K562 (cell line): Measurements from ENCODE around the gene AGO4. TPM values are rescaled to one million over a fixed set of nuclear protein-coding genes. Genes with fewer than 3 reads are reported as not detected.

ENCODE experiments used
- ARID2 ChIP-seq: fragments of 450-650 bp; IDR thresholded peaks from 2 replicates; pipeline ENCODE4 v1.6.1; 2017; ENCODE audit warnings: antibody characterized with exemption, mild to moderate bottlenecking
- ASH1L ChIP-seq: fragments of 450-650 bp; IDR thresholded peaks from 2 replicates; pipeline ENCODE4 v1.6.1; 2018; ENCODE audit warnings: borderline replicate concordance, mild to moderate bottlenecking, low read depth; ENCODE audit not compliant: partially characterized antibody
- BHLHE40 ChIP-seq: IDR thresholded peaks from 2 replicates; pipeline ENCODE4 v1.6.1; 2011; ENCODE audit warnings: low read length, improper control_type of control experiment
- DMBX1 ChIP-seq: fragments of 250-450 bp; sonication (Bioruptor Pico); IDR thresholded peaks from 2 replicates; pipeline ENCODE4 v1.8.0; 2022; ENCODE audit warnings: inconsistent platforms, mild to moderate bottlenecking, moderate library complexity, borderline replicate concordance
- FOXK2 ChIP-seq, 2 experiments: fragments of 450-650 bp; IDR thresholded peaks in 1 of 2; conservative IDR thresholded peaks in 1 of 2; 2 replicates each; pipeline ENCODE4 v1.6.1; 2016; ENCODE audit warnings: low read depth in 2 of 2, mild to moderate bottlenecking in 1 of 2
- HNRNPH1 ChIP-seq: fragments of 200-400 bp; formaldehyde crosslinking; optimal IDR thresholded peaks from 2 replicates; pipeline ENCODE3; 2017; ENCODE audit warnings: low read depth, mild to moderate bottlenecking, low read length, moderate library complexity
- NFIC ChIP-seq: fragments of 450-650 bp; IDR thresholded peaks from 2 replicates; pipeline ENCODE4 v1.6.1; 2017; ENCODE audit warnings: mild to moderate bottlenecking, inconsistent platforms
- POLR2A ChIP-seq: fragments of 450-650 bp; conservative IDR thresholded peaks from 2 replicates; pipeline ENCODE4 v1.6.1; 2016
- PTRF ChIP-seq: fragments of 450-650 bp; IDR thresholded peaks from 2 replicates; pipeline ENCODE4 v1.6.1; 2016; ENCODE audit warnings: mild to moderate bottlenecking, missing genetic modification characterization, missing compliant biosample characterization
- SMAD1 ChIP-seq: fragments of 150-350 bp; IDR thresholded peaks from 2 replicates; pipeline ENCODE4 v1.6.1; 2014; ENCODE audit warnings: low read length, low read depth; ENCODE audit not compliant: partially characterized antibody
- SMAD2 ChIP-seq: fragments of 150-350 bp; IDR thresholded peaks from 2 replicates; pipeline ENCODE4 v1.6.1; 2014; ENCODE audit warnings: low read depth, mild to moderate bottlenecking, low read length
- YY1 ChIP-seq, 3 experiments: IDR thresholded peaks; 2 replicates each; pipeline ENCODE4 v1.6.1; 2011; ENCODE audit warnings: low read length in 2 of 3, mild to moderate bottlenecking in 2 of 3, moderate library complexity in 2 of 3, borderline replicate concordance in 1 of 3, control low read depth in 1 of 3, low read depth in 1 of 3; ENCODE audit not compliant: insufficient read depth in 3 of 3, insufficient replicate concordance in 2 of 3, control insufficient read depth in 1 of 3, insufficient read length in 1 of 3; ENCODE audit errors: extremely low read depth in 1 of 3
- ZNF561 ChIP-seq: fragments of 450-650 bp; formaldehyde crosslinking; conservative IDR thresholded peaks from 2 replicates; pipeline ENCODE4 v1.4.0; 2020; ENCODE audit warnings: mild to moderate bottlenecking, moderate library complexity
- polyA plus RNA-seq, 8 experiments: library from polyadenylated mRNA; depleted of rRNA in 4 of 8; stranded (reverse) in 5 of 8; unstranded in 3 of 8; fragments of >200 nt; fragmentation: Nextera tagmentation in 2 of 8; fragmentation: Illumina TruSeq in 1 of 8; extraction: Ambion mirVana in 2 of 8; extraction: Trizol in 1 of 8; gene quantifications; 2 replicates each; pipeline versions ENCODE4 v1.2.1 to v1.2.3, GENCODE V29; 2011 to 2014; ENCODE audit warnings: inconsistent platforms in 1 of 8, missing spikeins in 1 of 8
- total RNA-seq, 7 experiments: library from RNA; depleted of rRNA in 6 of 7; stranded (reverse); fragments of >200 nt in 6 of 7; fragmentation: Illumina TruSeq in 2 of 7; extraction: Trizol in 2 of 7; gene quantifications; 2 replicates each; pipeline versions ENCODE4 v1.2.1 to v1.2.3, GENCODE V29; 2011 to 2021; ENCODE audit warnings: low replicate concordance in 1 of 7
- TF ChIP-seq, protein P1 (sequence below): fragments of 250-450 bp; sonication (Bioruptor Pico); IDR thresholded peaks from 2 replicates; pipeline ENCODE4 v1.5.1; 2021; ENCODE audit warnings: mild to moderate bottlenecking
- TF ChIP-seq, protein P2 (sequence below): sonication (generic); formaldehyde crosslinking; IDR thresholded peaks from 2 replicates; pipeline ENCODE4 v1.8.0; 2022; ENCODE audit warnings: mild to moderate bottlenecking, missing genetic modification reagents
- TF ChIP-seq, protein P3 (sequence below), 2 experiments: fragments of 200-800 bp in 1 of 2; sonication (Bioruptor generic) in 1 of 2; sonication (generic) in 1 of 2; formaldehyde crosslinking in 1 of 2; IDR thresholded peaks in 1 of 2; conservative IDR thresholded peaks in 1 of 2; 2 replicates each; pipeline versions ENCODE4 v1.5.0 to v1.6.1; 2016 to 2020; ENCODE audit warnings: missing compliant biosample characterization in 1 of 2, missing genetic modification characterization in 1 of 2, missing genetic modification reagents in 1 of 2

The AGO4 gene
- total and polyA plus RNA-seq, 9 of the 15 experiments (the other 6 are each of a cell fraction or from before 2014, with no cell fraction given) = 1.3 to 10.5 (median 6.5) TPM

DNA sequence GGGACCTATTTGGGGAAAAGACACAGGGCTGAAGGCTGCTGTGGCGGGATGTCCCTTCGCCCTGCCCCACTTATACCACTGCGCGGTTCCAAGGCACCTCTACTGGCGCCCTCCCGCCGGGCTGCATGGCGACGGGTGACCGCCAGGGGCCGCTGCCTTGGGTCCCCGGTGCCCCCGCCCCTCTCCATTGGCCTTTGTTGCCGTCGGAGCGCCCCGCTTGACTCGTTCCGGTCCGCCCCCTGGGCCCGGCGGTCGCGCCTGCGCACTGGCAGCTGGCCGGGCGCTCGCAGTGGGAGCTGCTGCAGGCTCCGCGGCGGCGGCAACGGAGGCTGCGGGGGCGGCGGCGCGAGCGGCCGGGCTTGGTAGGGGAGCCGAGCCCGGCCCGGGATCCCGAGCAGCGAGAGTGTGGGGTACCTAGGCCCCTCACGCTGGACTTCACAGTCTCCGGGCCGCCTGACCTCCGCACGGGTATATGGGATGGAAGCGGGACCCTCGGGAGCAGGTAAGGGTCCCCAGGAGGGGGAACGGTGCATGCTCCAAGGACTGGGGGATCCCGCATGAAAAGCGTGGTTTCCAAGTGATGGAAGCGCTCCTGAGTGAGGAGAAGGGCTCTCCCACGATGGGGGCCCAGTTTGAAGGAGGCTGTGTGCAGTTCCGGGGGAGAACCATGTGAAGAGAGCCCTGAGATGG is 75.3 kb downstream of the AGO4 start, which contains the start of gene AGO1 (continued):
- TF ChIP-seq SMAD1 (peak; percentile 33), FOXK2 (conservative IDR thresholded peaks at IDR 0.05 in 1 of 2, IDR thresholded peaks at IDR 0.05 in 1 of 2; ENCODE audit: low read depth in 2 of 2) (peak; percentile 65 to 68; a peak in 3 of 4 replicates), POLR2A (peak; percentile 51; the same call in 1 of the 2 replicates), SMAD2 (no peak), BHLHE40 (peak; percentile 23; the same call in 1 of the 2 replicates), PTRF (tag) (no peak), ZNF561 (CRISPR knock-in tag) (no peak), HNRNPH1 (no peak), DMBX1 (CRISPR knock-in tag) (peak; percentile 41; the same call in 1 of the 2 replicates), NFIC (peak; percentile 46), YY1 (IDR thresholded peaks at IDR 0.05; ENCODE audit: borderline replicate concordance in 1 of 3, control insufficient read depth in 1 of 3, extremely low read depth in 1 of 3, insufficient read depth in 3 of 3, insufficient read length in 1 of 3, insufficient replicate concordance in 2 of 3, low read depth in 1 of 3, low read length in 2 of 3) (peak; percentile 6 to 70 (median 69)), ASH1L (no peak), ARID2 (no peak)
- TF ChIP-seq, protein P1, sequence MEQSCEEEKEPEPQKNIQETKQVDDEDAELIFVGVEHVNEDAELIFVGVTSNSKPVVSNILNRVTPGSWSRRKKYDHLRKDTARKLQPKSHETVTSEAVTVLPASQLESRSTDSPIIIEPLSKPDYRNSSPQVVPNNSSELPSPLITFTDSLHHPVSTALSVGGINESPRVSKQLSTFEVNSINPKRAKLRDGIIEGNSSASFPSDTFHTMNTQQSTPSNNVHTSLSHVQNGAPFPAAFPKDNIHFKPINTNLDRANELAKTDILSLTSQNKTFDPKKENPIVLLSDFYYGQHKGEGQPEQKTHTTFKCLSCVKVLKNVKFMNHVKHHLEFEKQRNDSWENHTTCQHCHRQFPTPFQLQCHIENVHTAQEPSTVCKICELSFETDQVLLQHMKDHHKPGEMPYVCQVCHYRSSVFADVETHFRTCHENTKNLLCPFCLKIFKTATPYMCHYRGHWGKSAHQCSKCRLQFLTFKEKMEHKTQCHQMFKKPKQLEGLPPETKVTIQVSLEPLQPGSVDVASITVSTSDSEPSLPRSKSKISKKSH (CRISPR knock-in tag) = no peak
- TF ChIP-seq, protein P2, sequence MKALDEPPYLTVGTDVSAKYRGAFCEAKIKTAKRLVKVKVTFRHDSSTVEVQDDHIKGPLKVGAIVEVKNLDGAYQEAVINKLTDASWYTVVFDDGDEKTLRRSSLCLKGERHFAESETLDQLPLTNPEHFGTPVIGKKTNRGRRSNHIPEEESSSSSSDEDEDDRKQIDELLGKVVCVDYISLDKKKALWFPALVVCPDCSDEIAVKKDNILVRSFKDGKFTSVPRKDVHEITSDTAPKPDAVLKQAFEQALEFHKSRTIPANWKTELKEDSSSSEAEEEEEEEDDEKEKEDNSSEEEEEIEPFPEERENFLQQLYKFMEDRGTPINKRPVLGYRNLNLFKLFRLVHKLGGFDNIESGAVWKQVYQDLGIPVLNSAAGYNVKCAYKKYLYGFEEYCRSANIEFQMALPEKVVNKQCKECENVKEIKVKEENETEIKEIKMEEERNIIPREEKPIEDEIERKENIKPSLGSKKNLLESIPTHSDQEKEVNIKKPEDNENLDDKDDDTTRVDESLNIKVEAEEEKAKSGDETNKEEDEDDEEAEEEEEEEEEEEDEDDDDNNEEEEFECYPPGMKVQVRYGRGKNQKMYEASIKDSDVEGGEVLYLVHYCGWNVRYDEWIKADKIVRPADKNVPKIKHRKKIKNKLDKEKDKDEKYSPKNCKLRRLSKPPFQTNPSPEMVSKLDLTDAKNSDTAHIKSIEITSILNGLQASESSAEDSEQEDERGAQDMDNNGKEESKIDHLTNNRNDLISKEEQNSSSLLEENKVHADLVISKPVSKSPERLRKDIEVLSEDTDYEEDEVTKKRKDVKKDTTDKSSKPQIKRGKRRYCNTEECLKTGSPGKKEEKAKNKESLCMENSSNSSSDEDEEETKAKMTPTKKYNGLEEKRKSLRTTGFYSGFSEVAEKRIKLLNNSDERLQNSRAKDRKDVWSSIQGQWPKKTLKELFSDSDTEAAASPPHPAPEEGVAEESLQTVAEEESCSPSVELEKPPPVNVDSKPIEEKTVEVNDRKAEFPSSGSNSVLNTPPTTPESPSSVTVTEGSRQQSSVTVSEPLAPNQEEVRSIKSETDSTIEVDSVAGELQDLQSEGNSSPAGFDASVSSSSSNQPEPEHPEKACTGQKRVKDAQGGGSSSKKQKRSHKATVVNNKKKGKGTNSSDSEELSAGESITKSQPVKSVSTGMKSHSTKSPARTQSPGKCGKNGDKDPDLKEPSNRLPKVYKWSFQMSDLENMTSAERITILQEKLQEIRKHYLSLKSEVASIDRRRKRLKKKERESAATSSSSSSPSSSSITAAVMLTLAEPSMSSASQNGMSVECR (CRISPR knock-in tag) = peak; percentile 60; the same call in 1 of the 2 replicates
- TF ChIP-seq, protein P3, sequence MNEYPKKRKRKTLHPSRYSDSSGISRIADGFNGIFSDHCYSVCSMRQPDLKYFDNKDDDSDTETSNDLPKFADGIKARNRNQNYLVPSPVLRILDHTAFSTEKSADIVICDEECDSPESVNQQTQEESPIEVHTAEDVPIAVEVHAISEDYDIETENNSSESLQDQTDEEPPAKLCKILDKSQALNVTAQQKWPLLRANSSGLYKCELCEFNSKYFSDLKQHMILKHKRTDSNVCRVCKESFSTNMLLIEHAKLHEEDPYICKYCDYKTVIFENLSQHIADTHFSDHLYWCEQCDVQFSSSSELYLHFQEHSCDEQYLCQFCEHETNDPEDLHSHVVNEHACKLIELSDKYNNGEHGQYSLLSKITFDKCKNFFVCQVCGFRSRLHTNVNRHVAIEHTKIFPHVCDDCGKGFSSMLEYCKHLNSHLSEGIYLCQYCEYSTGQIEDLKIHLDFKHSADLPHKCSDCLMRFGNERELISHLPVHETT (CRISPR knock-in tag; conservative IDR thresholded peaks at IDR 0.05 in 1 of 2, IDR thresholded peaks at IDR 0.05 in 1 of 2) = peak in 1 of 2 experiments; percentile 57; a peak in 1 of 4 replicates
